NCI-H345 treated with DMSO at 0.1 percent for 48 hours (cell line): Measurements from ENCODE around the gene USH2A.
"Not testable (repeated sequence)": the region's sequence is repeated elsewhere in the genome, so short reads cannot be mapped to it uniquely, and the experiment has no call there.

Source experiments
- DNase-seq: peaks from one replicate; lab custom pipeline; 2025; ENCODE audit not compliant: unreplicated experiment; lab: John Stamatoyannopoulos, UW

The USH2A gene

DNA sequence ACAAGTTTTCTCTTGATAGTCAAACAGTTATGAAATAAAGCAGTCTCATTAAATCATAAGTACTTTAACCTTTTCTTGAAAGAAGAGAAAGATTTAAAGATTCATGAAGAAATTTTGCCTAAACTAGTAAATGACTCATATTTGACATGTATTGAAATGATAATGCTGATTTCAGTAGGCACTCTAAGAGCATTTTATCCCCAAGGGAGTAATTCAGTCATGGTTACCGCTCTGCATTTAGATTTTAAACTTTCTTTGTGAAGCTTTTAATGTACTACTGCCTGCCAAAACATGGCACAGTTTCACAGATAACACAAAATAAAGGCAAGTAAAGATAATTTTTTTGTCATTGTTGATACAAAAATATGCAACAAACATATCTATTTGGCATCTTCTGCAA is 6.8 kb downstream of the USH2A start:
- DNase-seq: no peak

DNA sequence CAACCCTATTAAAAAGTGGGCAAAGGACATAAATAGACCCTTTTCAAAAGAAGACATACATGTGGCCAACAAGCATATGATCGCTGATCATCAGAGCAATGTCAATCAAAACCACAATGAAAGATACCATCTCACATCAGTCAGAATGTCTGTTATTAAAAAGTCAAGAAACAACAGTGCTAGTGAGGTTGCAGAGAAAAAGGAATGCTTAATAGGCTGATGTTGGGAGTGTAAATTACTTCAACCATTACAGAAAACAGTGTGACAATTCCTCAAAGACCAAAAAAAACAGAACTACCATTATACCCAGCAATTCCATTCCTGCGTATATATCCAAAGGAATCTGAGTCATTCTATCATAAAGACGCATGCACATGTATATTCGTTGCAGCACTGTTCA is 13.2 kb downstream of the USH2A start:
- no peak for DNase-seq

DNA sequence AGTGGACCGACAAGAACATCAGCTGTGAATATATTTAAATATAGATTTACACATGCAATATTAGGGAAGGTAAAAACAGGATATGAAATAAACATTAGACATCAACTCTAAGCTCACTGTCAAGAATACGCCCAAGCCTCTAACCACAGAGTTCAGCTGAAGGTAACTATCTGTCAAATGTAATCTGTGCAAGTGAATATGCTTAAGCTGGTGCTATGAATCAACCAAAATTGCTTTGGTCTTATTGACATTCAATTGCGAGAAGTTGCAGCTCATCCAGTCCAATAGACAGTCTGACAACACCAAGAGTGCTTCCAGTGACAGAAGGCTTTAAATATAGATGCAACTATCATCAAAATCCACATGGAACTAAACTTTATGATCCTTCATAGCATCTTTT is 32.3 kb downstream of the USH2A start:
- no peak for DNase-seq

DNA sequence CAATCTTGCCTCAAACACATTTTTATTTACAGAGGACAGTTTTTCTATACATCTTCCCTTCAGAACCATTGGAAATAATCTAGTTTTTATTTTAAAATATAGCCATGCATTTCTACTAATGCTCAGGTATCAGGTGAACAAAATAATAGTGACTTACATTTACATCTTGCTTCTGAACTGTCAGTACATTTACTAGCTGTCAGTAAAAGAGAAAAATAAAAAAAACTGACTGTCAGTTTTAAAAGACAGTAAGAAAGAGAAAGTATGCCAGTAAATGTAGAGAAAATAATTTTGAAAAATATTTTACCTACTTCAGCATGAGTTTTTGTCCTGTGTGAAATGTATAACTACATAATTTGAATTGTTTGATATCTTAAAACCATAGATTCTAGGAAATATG is 33.5 kb downstream of the USH2A start:
- DNase-seq: no peak

DNA sequence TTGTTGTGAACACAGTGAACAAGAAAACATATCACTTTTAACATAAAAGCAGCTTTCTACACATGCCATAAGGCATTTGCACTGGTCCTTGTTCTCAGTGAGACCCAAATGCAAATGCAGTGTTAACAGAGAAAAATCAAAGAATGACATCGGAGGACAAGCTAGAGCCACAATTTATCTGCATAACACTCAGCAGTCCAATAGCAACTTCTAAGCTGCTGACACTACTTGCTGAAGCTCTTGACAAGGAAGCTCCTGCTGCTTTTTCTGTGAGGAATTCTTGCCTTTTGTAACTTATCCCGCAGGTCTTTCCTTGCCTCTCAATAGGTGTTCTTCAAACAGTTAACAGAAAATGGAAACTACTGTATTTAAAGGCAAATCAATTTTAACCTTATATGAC is 34.7 kb downstream of the USH2A start:
- DNase-seq: no peak

DNA sequence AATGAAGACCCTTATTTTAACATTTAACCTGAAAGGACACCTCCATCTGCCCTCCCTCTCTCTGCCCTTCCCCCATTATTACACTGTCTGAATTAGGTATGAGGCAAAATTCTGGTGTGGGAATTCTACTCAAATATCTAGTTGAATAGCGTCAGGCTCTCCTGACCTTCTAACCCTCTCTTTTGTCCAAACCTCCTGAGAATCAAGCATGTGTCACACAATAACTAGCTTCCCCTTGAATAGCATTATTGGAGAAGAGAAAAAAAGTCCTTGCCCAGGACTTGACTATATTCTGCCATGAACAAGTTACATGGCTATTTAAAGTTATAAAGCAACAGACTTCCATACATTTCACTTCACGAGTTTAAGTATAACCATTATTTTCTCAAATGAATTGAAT is 35.5 kb downstream of the USH2A start:
- no peak for DNase-seq

DNA sequence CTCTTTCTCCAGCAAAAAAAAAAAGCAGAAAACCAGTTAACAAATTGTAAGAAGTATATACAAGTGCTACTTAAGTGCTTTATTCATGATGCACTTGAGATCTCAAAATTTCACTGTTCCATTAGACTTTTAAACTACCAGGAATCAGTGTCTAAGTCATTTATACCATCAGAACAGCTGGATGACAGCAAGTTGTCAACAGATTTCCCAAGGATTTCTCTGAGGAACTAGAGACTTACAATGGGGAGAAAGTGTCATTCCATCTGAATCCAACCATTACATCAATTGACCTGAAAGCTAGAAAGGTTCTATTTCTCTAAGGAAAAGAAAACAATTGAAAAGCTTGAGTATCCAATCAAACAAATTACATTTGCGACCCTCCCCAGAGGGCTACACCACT is 43.8 kb downstream of the USH2A start:
- DNase-seq: no peak

- no peak for DNase-seq
Measured at GRCh38 chr1:216368249-216368648, 55.0 kb downstream of the USH2A start.

DNA sequence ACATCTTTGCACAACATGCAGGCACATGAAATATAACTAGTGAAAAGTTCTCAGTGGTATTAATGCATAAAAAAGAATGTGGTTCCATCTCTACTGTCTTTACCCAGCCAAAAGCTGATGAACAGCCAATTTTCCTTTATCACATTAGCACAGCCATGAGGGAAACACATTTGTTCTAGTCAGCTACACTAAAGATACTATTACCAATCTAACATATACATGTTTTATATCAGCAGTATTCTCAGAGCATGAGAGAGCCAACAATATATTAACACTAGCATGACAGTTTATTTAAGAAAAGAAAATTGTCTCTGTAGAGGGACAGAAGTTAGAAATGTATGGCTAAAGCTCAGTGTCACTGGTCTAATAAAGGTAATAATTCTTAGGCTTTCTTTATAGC is 56.3 kb downstream of the USH2A start:
- no peak for DNase-seq

- no peak for DNase-seq
Measured at GRCh38 chr1:216356945-216357344, 66.3 kb downstream of the USH2A start.

DNA sequence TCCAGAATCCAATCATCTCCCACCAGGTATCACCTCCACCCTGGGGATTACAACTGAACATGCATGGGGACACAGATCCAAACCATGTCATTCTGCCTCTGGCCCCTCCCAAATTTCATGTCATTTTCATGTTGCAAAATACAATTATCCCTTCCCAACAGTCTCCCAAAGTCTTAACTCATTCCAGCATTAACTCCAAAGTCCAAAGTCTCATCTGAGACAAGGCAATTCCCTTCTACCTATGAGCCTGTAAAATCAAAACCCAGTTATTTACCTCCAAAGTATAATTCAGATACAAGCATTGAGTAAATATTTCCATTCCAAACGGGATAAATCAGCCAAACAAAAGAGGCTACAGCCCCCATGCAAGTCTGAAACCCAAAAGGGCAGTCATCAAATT is 73.1 kb downstream of the USH2A start:
- DNase-seq: no peak

GRCh38 chr1:216346526-216346925 is 76.7 kb downstream of the USH2A start:
- no peak for DNase-seq

DNA sequence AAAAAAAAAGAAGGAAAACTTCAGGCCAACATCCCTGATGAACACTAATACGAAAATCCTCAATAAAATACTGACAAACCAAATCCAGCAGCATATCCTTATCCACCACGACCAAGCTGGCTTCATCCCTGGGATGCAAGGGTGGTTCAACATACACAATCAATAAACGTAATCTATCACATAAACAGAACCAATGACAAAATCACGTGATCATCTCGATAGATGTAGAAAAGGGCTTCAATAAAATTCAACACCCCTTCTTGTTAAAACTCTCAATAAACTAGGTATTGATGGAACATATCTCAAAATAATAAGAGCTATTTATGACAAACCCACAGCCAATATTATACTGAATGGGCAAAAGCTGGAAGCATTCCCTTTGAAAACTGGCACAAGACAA is 82.7 kb downstream of the USH2A start:
- not testable (repeated sequence) for DNase-seq

GRCh38 chr1:216332462-216332861 is 90.8 kb downstream of the USH2A start:
- DNase-seq: no peak

DNA sequence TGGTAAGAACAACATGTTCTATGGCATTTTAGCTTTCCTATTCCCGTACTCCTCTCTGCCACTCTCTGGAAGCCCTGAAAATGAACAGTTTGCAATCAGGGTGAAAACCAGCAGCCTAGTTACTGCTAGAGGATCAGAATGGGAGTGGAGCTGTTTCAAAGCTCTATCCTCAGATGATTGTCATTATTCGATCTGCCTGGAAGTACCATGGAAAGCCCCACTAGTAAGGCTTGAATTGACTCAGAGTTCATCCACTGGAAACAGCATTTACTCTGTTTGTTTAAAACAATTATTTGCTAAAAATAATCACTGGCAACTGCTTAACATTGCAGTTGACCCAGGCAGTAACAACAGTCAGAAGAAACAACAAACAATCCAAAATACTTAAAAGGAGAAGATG is 91.2 kb downstream of the USH2A start:
- no peak for DNase-seq

- DNase-seq: no peak
Measured at GRCh38 chr1:216331211-216331610, 92.0 kb downstream of the USH2A start.

GRCh38 chr1:216330262-216330661 is 93.0 kb downstream of the USH2A start:
- no peak for DNase-seq

GRCh38 chr1:216325946-216326345 is 97.3 kb downstream of the USH2A start:
- no peak for DNase-seq

DNA sequence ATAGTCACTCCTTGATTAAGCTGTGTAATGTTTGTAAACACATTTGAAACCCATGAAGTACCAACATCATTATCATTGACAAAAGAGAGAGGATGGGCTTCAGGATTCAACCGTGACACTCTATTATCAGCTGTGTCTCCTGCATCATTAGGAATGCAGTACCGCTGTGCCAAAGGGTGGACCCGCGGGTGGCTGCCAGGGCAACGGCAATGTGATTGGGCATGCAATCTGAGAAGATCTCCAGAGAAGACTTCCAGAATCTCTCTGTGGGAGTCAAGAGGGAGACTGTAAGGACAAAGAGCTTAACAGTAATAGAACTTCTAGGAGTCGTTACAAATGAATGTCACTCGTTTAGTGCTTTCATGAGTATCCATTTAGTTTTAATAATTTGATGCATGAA is 97.9 kb downstream of the USH2A start:
- no peak for DNase-seq

DNA sequence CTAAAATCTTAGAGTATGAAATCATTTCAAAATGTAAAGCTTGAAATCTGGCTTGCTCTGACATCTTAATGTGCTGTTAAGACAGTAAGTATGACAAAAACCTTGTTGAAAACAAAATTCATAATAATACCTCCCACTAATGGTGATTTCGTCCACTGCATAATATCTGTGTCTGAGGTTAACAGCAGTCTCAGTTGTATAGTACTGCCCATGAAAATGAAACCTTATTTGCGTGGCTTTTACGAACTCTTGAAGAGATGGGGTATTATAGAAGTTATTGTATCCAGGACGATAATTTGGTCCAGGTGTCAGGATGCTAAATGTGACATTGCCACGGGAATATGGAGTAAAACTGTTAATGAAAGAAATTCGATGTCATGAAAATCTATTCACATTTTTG is 99.9 kb downstream of the USH2A start:
- no peak for DNase-seq

GRCh38 chr1:216314379-216315095 is 108.7 kb downstream of the USH2A start:
- DNase-seq: no peak

DNA sequence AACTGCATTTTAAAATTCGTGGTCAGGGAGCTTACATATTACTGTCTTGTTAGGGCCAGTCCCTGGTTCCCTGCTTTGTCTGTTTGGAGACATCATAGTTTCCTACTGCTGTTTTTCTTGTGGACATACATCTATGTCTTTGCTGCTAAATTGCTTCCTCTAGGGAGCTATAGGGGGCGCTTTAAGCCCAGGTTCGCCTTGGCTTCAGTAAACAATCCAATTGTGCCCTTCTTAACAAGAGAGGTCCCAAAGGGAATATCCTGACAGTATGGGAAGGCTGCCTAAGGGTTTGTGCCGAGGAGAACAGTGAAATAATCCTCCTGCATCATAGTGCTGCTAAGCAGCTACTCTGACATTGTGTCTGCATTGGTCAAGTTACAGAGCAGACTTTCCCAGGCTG is 112.5 kb downstream of the USH2A start:
- peak; percentile 9 for DNase-seq

- no peak for DNase-seq
Measured at GRCh38 chr1:216306830-216307229, 116.4 kb downstream of the USH2A start.
